GM23338 (cell line): ENCODE measurements around the gene ZFP36L1. TPM values are rescaled to one million over a fixed set of nuclear protein-coding genes. Genes with fewer than 3 reads are reported as not detected.

Source experiments
- ATAC-seq: fragments of 200-7000 bp; cut with Tn5 transposase; 3 replicates; pipeline ENCODE4 v1.9.1; 2020
- DNase-seq: peaks from one replicate; pipeline ENCODE4 v3.0.0-alpha.2; 2015; ENCODE audit warnings: low spot score
- H2AFZ ChIP-seq: fragments of 200-600 bp; sonication (generic); 2 replicates; pipeline ENCODE4 v1.8.0; 2016; ENCODE audit warnings: antibody characterized with exemption, mild to moderate bottlenecking, moderate library complexity
- H3F3A ChIP-seq: fragments of 200-600 bp; sonication (generic); replicated peaks from 2 replicates; pipeline ENCODE4 v1.8.0; 2017; ENCODE audit warnings: antibody characterized with exemption, mixed run types, low read depth
- H3K27ac ChIP-seq: fragments of 200-600 bp; sonication (generic); 2 replicates; pipeline ENCODE4 v1.6.1; 2016; ENCODE audit warnings: low read depth
- H3K27me3 ChIP-seq: fragments of 200-600 bp; sonication (generic); 2 replicates; pipeline ENCODE4 v1.8.0; 2016; ENCODE audit warnings: mild to moderate bottlenecking, mixed run types, moderate library complexity; ENCODE audit not compliant: insufficient read depth
- H3K36me3 ChIP-seq: fragments of 200-600 bp; sonication (generic); 2 replicates; pipeline ENCODE4 v1.8.0; 2016; ENCODE audit warnings: mild to moderate bottlenecking; ENCODE audit not compliant: insufficient read depth
- H3K4me1 ChIP-seq: fragments of 200-600 bp; sonication (generic); 2 replicates; pipeline ENCODE4 v1.8.0; 2016; ENCODE audit warnings: mild to moderate bottlenecking, moderate library complexity; ENCODE audit not compliant: insufficient read depth
- H3K4me2 ChIP-seq: fragments of 200-600 bp; sonication (generic); 2 replicates; pipeline ENCODE4 v1.7.1; 2017; ENCODE audit warnings: mixed run types
- H3K4me3 ChIP-seq: fragments of 200-600 bp; sonication (generic); 2 replicates; pipeline ENCODE4 v1.6.1; 2016; ENCODE audit warnings: mixed run types
- H3K79me2 ChIP-seq: fragments of 200-600 bp; sonication (generic); replicated peaks from 2 replicates; pipeline ENCODE4 v1.8.0; 2017; ENCODE audit warnings: mild to moderate bottlenecking; ENCODE audit not compliant: insufficient read depth
- H3K9me2 ChIP-seq: fragments of 200-600 bp; sonication (generic); 2 replicates; pipeline ENCODE4 v1.8.0; 2017; ENCODE audit not compliant: insufficient read depth
- H4K20me1 ChIP-seq: fragments of 200-600 bp; sonication (generic); replicated peaks from 2 replicates; pipeline ENCODE4 v1.8.0; 2017; ENCODE audit warnings: mild to moderate bottlenecking; ENCODE audit not compliant: insufficient read depth
- H3K27ac Mint-ChIP-seq: 2 replicates; pipeline ENCODE4 v1.8.0; 2020; ENCODE audit warnings: inconsistent platforms, mild to moderate bottlenecking, moderate library complexity, mixed read lengths
- H3K27me3 Mint-ChIP-seq: 3 replicates; pipeline ENCODE4 v1.8.0; 2022; ENCODE audit warnings: low read depth, mild to moderate bottlenecking, moderate library complexity, mixed read lengths, inconsistent platforms; ENCODE audit not compliant: insufficient read depth, poor library complexity
- H3K36me3 Mint-ChIP-seq: 3 replicates; pipeline ENCODE4 v1.8.0; 2021; ENCODE audit warnings: low read depth, mild to moderate bottlenecking, inconsistent platforms, moderate library complexity, mixed read lengths
- H3K4me1 Mint-ChIP-seq: 3 replicates; pipeline ENCODE4 v1.8.0; 2020; ENCODE audit warnings: mild to moderate bottlenecking, inconsistent platforms, mixed read lengths
- H3K4me3 Mint-ChIP-seq: 3 replicates; pipeline ENCODE4 v1.8.0; 2021; ENCODE audit warnings: moderate library complexity, mild to moderate bottlenecking, inconsistent platforms, mixed read lengths
- H3K9me3 Mint-ChIP-seq: 3 replicates; pipeline ENCODE4 v1.8.0; 2020; ENCODE audit warnings: moderate library complexity, mild to moderate bottlenecking, inconsistent platforms, mixed read lengths
- CREB1 ChIP-seq: fragments of 250-450 bp; sonication (Bioruptor Pico); IDR thresholded peaks from 2 replicates; pipeline ENCODE4 v1.5.0; 2020; ENCODE audit warnings: low read depth, mild to moderate bottlenecking, moderate library complexity
- CTCF ChIP-seq, 2 experiments: fragments of 200-600 bp in 1 of 2; sonication (generic) in 1 of 2; conservative IDR thresholded peaks; 2 replicates each; pipeline versions ENCODE4 v1.5.1 to v1.6.1; 2016 to 2017; ENCODE audit warnings: antibody characterized with exemption in 2 of 2, low read depth in 2 of 2, mild to moderate bottlenecking in 2 of 2, moderate library complexity in 1 of 2
- EZH2phosphoT487 ChIP-seq: fragments of 200-600 bp; sonication (generic); IDR thresholded peaks from one replicate; pipeline ENCODE4 v1.8.1; 2018; ENCODE audit warnings: antibody characterized with exemption; ENCODE audit not compliant: unreplicated experiment
- JUNB ChIP-seq: IDR thresholded peaks from one replicate; pipeline ENCODE4 v1.6.1; 2016; ENCODE audit warnings: antibody characterized with exemption; ENCODE audit not compliant: unreplicated experiment
- POLR2AphosphoS5 ChIP-seq: IDR thresholded peaks from 2 replicates; pipeline ENCODE4 v1.6.1; 2016; ENCODE audit warnings: antibody characterized with exemption, low read depth
- STAT1 ChIP-seq: IDR thresholded peaks from one replicate; pipeline ENCODE4 v1.6.1; 2016; ENCODE audit warnings: antibody characterized with exemption; ENCODE audit not compliant: unreplicated experiment
- ZNF462 ChIP-seq: fragments of 250-450 bp; sonication (Bioruptor Pico); IDR thresholded peaks from 2 replicates; pipeline ENCODE4 v1.5.0; 2020; ENCODE audit warnings: mild to moderate bottlenecking, moderate library complexity
- polyA plus RNA-seq: library from polyadenylated mRNA; unstranded; fragments of >200 nt; fragmentation: Nextera tagmentation; extraction: Ambion mirVana; gene quantifications from 2 replicates; pipeline ENCODE4 v1.2.1, GENCODE V29; 2016
- total RNA-seq: library from RNA; depleted of rRNA; stranded (reverse); fragments of >200 nt; shearing (Covaris generic); gene quantifications from 2 replicates; pipeline ENCODE4 v1.2.3, GENCODE V29; 2014
- TF ChIP-seq, protein P1 (sequence below): IDR thresholded peaks from 2 replicates; pipeline ENCODE4 v1.6.1; 2016; ENCODE audit warnings: antibody characterized with exemption

ZFP36L1 gene
- total and polyA plus RNA-seq, 2 experiments from 2014 or later = 148 to 382 TPM

DNA sequence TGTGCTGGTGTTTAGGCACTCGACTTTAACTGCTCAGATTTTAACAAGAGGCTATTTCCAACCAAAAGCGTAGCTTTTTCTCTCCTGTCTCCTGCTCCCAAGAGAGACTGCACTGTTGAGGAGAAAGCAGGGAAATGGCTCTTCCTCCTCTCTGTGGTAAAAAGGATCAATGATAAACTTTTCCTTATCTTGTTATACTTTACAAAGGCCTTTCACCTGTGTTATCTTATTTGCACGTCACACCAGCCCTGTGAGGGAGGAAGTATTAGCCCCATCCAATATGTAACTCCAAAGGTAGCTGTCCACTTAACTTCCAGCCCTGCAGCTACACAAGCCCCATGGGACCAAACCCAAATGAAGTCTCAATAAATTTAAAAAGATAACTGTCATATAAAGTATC lies 32.9 kb upstream of the ZFP36L1 start:
- H3K9me3 Mint-ChIP-seq = no peaks in the 10 kb centered on the region; the same call in 1 of the 3 replicates
- DNase-seq = no peak
- no peaks in the 10 kb centered on the region for H3K4me1 ChIP-seq
- peaks cover 4% of the 10 kb centered on the region for H3K27me3 Mint-ChIP-seq
- H3F3A ChIP-seq = 0 out of 2 replicates have a peak, but pooled peaks cover under 1% of the 10 kb centered on the region
- no peak overlapping the region for H3K4me3 ChIP-seq
- no peak for ATAC-seq
- H3K4me2 ChIP-seq = no peak overlapping the region
- TF ChIP-seq CTCF (conservative IDR thresholded peaks at IDR 0.05; ENCODE audit: low read depth in 2 of 2) (no peak), JUNB (no peak), POLR2AphosphoS5 (no peak), STAT1 (no peak)
- TF ChIP-seq, protein P1, sequence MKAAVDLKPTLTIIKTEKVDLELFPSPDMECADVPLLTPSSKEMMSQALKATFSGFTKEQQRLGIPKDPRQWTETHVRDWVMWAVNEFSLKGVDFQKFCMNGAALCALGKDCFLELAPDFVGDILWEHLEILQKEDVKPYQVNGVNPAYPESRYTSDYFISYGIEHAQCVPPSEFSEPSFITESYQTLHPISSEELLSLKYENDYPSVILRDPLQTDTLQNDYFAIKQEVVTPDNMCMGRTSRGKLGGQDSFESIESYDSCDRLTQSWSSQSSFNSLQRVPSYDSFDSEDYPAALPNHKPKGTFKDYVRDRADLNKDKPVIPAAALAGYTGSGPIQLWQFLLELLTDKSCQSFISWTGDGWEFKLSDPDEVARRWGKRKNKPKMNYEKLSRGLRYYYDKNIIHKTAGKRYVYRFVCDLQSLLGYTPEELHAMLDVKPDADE = no peak
- H3K27ac ChIP-seq = no peak overlapping the region
- no peaks in the 10 kb centered on the region for H3K36me3 ChIP-seq
- no peaks in the 10 kb centered on the region for H4K20me1 ChIP-seq
- H3K4me3 Mint-ChIP-seq = no peak overlapping the region
- H3K27me3 ChIP-seq = no peaks in the 10 kb centered on the region
- H3K4me1 Mint-ChIP-seq = peaks cover 5% of the 10 kb centered on the region
- H3K79me2 ChIP-seq = no peaks in the 10 kb centered on the region
- H3K36me3 Mint-ChIP-seq = no peaks in the 10 kb centered on the region
- H3K27ac Mint-ChIP-seq = no peak overlapping the region
- peak overlapping the region; percentile 35 for H2AFZ ChIP-seq
- H3K9me2 ChIP-seq = no peaks in the 10 kb centered on the region

DNA sequence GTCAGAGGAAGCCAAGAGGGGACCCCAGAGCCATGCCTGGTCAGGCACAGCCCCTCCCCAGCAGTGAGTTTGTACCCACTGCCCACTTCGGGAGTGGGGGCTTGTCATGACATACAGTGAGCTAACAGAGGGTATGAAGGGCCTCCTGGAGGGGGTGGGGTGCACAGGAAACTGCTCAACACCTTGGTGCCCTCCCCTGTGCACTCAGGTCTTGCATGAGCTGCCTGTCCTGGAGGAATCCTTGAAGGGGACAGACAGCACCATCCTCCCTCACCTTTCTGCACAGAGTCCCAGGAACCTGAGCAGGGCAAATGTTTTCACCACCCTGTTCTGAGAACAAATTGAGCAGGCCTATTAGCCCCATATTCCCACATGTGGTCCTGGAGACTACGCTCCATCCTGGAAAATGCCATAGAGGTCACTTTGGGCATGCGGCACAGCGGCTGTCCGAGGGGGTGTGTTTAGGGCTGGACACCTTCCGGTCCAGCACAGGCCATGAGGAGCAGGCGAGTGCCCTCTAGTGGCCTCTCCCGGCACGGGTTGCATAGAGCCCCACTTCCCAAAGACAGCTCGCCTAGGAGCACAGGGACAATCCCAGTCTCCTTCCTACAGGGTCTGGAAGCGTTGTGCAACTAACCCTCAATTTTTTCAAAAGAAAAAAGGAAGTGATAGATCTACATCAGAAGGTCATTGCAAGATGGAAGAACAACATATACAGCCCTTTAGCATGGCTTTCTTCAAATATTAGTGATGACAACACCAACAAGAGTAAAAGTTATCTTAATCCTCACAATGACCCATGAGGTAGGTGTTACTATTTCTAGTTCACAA lies 31.9 kb upstream of the ZFP36L1 start:
- DNase-seq (peak; percentile 93), ATAC-seq (peak; percentile 97)
- Histone ChIP-seq H4K20me1 (no peaks in the 10 kb centered on the region), H3K4me2 (peak overlapping the region; percentile 42; the same call in 1 of the 2 replicates), H3K4me1 (peaks cover 3% of the 10 kb centered on the region; the same call in 1 of the 2 replicates), H2AFZ (peak overlapping the region; percentile 98), H3K9me2 (no peaks in the 10 kb centered on the region), H3F3A (0 out of 2 replicates have a peak, but pooled peaks cover 4% of the 10 kb centered on the region), H3K36me3 (no peaks in the 10 kb centered on the region), H3K79me2 (no peaks in the 10 kb centered on the region), H3K27ac (no peak overlapping the region), H3K27me3 (no peaks in the 10 kb centered on the region), H3K4me3 (no peak overlapping the region)
- Mint-ChIP-seq H3K9me3 (no peaks in the 10 kb centered on the region), H3K4me1 (peaks cover 14% of the 10 kb centered on the region), H3K36me3 (no peaks in the 10 kb centered on the region), H3K27me3 (peaks cover 4% of the 10 kb centered on the region), H3K4me3 (no peak overlapping the region), H3K27ac (no peak overlapping the region)
- TF ChIP-seq CTCF (conservative IDR thresholded peaks at IDR 0.05; ENCODE audit: low read depth in 2 of 2) = peak; percentile 89 to 98
- no peak for TF ChIP-seq EZH2phosphoT487
- TF ChIP-seq POLR2AphosphoS5 = no peak
- TF ChIP-seq CREB1 (CRISPR knock-in tag) = peak; percentile 51; the same call in 1 of the 2 replicates
- TF ChIP-seq ZNF462 (CRISPR knock-in tag) = 0 out of 2 replicates have a peak, but pooled peaks have one; percentile 2
